Muscle layer of colon (tissue), 2 donors: ENCODE measurements around the gene FBLN2.

Experiments
- H3K27ac ChIP-seq: one replicate; pipeline ENCODE4 v1.7.0; 2013; ENCODE audit warnings: low read depth, mild to moderate bottlenecking, low read length, moderate library complexity
- H3K27me3 ChIP-seq, 2 donors: one replicate each; pipeline ENCODE4 v1.7.0; 2013; ENCODE audit warnings: low read length in 2 of 2, mild to moderate bottlenecking in 2 of 2; ENCODE audit not compliant: insufficient read depth in 2 of 2, control insufficient read depth in 1 of 2
- H3K36me3 ChIP-seq: one replicate; pipeline ENCODE4 v1.7.0; 2013; ENCODE audit warnings: mild to moderate bottlenecking, low read length; ENCODE audit not compliant: insufficient read depth
- H3K4me1 ChIP-seq: one replicate; pipeline ENCODE4 v1.7.0; 2013; ENCODE audit warnings: mild to moderate bottlenecking, low read length; ENCODE audit not compliant: insufficient read depth
- H3K4me3 ChIP-seq, 2 donors: one replicate each; pipeline ENCODE4 v1.7.0; 2013; ENCODE audit warnings: low read length in 2 of 2, low read depth in 1 of 2, mild to moderate bottlenecking in 1 of 2, moderate library complexity in 1 of 2
- H3K9ac ChIP-seq: one replicate; pipeline ENCODE4 v1.7.0; 2013; ENCODE audit warnings: low read length
- H3K9me3 ChIP-seq: one replicate; pipeline ENCODE4 v1.7.0; 2013; ENCODE audit warnings: mild to moderate bottlenecking, low read length
- donor health status: abdominal sarcoma.
- donor health status: Adenocarcinoma of cecum.

The FBLN2 gene

DNA sequence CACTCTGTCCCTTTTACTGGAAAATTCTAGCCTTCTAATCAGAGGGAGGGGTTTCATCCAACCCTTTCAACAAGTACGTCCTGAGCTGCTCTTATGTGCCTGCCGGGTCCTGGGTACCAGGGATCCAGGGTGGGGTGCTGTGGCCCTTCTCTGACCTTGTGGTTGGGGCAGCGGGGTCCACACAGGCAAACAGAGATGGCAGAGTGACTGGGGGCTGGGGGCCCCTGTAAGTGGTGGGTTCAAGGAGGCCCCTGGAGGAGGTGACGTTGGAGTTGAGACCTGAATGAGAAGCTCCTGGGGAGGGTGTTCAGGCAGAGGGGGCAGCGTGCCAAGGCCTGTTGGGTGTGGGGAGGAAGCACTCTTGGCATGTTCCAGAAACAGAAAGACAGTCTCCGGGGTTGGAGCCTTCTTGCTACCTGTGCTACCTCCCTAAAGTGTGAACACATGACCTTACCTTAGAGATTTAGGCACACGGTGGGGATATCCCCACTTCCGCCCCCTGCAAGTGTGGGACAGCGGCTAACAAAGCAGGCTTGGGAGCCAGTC is 78.1 kb downstream of the FBLN2 start:
- no peaks in the 10 kb centered on the region for H3K27me3 ChIP-seq
- H3K27ac ChIP-seq: no peak overlapping the region
- H3K9ac ChIP-seq: no peak overlapping the region

DNA sequence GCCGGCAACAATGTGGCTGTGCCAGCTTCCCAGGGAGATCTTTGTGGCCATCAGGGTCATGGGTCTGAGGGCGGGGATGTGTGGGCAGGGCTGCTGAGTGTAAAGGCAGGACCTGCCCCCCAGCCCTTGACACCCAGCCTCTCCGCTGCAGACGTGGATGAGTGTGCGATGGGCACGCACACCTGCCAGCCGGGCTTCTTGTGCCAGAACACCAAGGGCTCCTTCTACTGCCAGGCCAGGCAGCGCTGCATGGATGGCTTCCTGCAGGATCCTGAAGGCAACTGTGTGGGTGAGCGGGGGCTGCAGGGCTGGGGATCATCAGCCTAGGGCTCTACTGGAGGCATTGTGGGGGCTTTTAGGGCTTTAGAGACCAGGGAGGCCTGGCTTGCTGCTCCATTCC is 78.8 kb downstream of the FBLN2 start:
- Histone ChIP-seq H3K9ac (no peak overlapping the region), H3K4me1 (no peaks in the 10 kb centered on the region), H3K36me3 (no peaks in the 10 kb centered on the region), H3K27ac (no peak overlapping the region), H3K9me3 (no peaks in the 10 kb centered on the region), H3K27me3 (no peaks in the 10 kb centered on the region), H3K4me3 (no peak overlapping the region)

More for the DNA sequence above, 78.1 kb downstream of the FBLN2 start:
- Histone ChIP-seq H3K9me3 (no peaks in the 10 kb centered on the region), H3K36me3 (no peaks in the 10 kb centered on the region), H3K4me1 (no peaks in the 10 kb centered on the region), H3K4me3 (no peak overlapping the region)

DNA sequence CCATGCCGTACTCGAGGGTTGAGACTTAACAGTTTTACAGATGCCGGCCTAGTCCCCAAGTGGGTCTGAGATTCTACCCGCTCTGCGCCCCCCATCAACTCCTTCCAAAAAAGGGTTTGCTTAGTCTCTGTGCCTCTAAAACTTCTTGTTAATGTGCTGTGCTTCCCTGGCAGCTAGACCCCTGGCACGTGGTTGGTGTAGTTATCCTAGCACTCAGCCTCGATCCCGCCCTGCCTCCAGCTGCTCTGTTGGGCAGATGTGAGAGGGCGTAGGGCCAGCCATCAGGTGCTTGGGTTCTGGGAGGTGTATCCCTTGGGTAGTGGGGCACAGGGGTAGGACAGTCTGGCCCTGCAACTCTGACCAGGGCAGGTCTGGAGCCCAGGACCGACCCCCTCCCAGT is 79.5 kb downstream of the FBLN2 start:
- no peaks in the 10 kb centered on the region for H3K27me3 ChIP-seq
- H3K9me3 ChIP-seq: no peaks in the 10 kb centered on the region
- H3K27ac ChIP-seq: no peak overlapping the region
- H3K9ac ChIP-seq: no peak overlapping the region
- H3K4me3 ChIP-seq: no peak overlapping the region
- H3K4me1 ChIP-seq: no peaks in the 10 kb centered on the region
- no peaks in the 10 kb centered on the region for H3K36me3 ChIP-seq

DNA sequence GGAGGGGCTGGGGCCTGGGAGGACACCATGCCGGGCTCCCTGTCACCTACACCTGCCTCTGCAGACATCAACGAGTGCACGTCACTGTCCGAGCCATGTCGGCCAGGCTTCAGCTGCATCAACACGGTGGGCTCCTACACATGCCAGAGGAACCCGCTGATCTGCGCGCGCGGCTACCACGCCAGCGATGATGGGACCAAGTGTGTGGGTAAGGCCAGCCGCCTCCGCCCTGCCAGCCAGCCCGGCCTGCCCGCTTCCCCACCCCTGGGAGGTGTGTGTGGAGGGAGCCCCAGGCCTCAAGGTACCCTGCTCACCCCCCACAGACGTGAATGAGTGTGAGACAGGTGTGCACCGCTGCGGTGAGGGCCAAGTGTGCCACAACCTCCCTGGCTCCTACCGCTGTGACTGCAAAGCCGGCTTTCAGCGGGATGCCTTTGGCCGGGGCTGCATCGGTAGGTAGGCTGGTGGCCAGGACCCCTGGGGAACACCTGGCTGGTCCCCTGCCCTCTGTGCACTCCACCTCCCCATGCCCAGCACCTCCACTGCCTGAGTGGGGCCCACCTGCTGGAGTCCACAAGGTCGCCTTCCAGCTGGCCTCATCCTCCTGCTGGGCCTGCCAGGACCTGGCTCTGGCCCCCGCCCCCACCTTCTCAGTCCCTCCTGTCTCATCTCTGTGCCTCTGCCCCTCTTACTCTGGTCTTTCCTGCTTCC is 80.1 kb downstream of the FBLN2 start:
- no peak overlapping the region for H3K27ac ChIP-seq
- no peak overlapping the region for H3K9ac ChIP-seq
- H3K9me3 ChIP-seq: no peaks in the 10 kb centered on the region
- H3K27me3 ChIP-seq: no peaks in the 10 kb centered on the region
- H3K4me3 ChIP-seq: no peak overlapping the region
- no peaks in the 10 kb centered on the region for H3K36me3 ChIP-seq
- no peaks in the 10 kb centered on the region for H3K4me1 ChIP-seq

DNA sequence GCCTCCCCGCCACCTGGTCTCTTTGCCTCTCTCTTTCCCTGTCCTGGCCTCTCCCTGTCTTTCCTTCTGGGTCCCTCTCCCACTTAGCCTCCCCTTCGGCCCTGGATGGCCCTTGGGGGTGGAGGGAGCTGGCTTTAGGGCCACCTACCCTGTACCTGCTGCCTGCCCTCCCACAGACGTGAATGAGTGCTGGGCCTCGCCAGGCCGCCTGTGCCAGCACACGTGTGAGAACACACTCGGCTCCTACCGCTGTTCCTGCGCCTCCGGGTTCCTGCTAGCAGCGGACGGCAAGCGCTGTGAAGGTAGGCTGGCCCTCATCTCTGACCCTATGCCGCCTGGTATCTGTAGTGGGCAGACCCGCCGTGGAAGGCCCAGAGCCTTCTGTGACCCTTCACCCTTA is 80.7 kb downstream of the FBLN2 start:
- Histone ChIP-seq H3K4me3 (no peak overlapping the region), H3K4me1 (no peaks in the 10 kb centered on the region), H3K27me3 (no peaks in the 10 kb centered on the region), H3K9me3 (no peaks in the 10 kb centered on the region), H3K9ac (no peak overlapping the region), H3K36me3 (no peaks in the 10 kb centered on the region), H3K27ac (no peak overlapping the region)

DNA sequence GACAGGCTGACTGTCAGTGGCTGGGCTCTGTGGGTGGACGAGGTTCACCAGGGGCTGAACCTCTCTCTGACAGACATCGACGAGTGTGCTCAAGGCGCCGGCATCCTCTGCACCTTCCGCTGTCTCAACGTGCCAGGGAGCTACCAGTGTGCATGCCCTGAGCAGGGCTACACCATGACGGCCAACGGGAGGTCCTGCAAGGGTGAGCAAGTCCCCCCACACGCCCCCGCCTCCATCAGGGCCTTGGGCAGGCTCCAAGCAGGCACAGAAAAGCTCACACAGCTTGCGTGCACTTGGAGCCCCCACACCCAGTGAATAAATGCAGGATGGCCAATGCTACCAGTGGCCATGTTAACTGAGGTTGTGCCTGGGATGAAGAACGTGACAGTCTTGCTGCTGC is 82.3 kb downstream of the FBLN2 start:
- Histone ChIP-seq H3K4me1 (no peaks in the 10 kb centered on the region), H3K27me3 (no peaks in the 10 kb centered on the region), H3K9ac (no peak overlapping the region), H3K36me3 (no peaks in the 10 kb centered on the region), H3K9me3 (no peaks in the 10 kb centered on the region), H3K4me3 (no peak overlapping the region), H3K27ac (no peak overlapping the region)

DNA sequence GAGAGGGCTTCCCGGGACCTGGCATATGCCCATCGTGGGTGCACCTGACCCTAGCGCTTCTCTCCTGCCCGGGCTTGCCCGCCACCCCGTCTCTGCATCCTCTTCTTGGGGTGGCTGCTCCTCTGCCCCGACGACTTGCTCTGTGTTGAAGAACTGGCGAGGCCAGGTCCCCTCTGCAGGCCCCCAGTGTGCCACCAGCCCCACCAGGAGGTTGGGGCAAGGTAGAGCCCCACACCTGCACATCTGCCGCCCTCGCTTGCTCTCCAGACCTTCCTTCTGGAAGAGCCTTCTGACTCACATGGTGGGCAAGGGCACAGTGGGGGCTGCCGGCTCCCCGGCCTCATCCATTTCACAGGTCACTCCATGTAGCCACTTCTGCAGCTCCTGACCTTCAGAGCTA is 84.3 kb downstream of the FBLN2 start:
- H3K36me3 ChIP-seq: no peaks in the 10 kb centered on the region
- H3K4me3 ChIP-seq: no peak overlapping the region
- H3K4me1 ChIP-seq: no peaks in the 10 kb centered on the region
- H3K27me3 ChIP-seq: no peaks in the 10 kb centered on the region
- H3K9ac ChIP-seq: no peak overlapping the region
- H3K27ac ChIP-seq: no peak overlapping the region
- H3K9me3 ChIP-seq: no peaks in the 10 kb centered on the region

DNA sequence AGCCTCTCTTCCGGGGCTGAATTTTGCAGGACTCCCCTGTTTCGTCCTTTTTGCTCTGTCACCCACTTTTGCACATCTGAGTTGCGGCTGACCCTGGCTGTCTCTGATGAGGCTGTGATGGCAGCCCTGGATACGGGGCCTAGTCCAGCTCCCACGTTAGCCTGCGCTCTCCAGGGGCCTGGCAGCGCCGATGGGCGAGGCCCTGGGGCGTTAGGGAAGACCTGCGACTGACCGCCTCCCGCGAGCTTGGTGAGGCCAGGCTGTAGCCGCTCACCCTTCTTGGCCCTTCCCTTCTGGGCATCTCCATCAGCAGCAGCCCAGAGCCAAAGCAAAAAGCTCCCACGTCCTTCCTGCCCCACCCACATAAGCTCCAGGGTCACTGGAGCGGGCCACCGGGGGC is 85.2 kb downstream of the FBLN2 start:
- Histone ChIP-seq H3K36me3 (no peaks in the 10 kb centered on the region), H3K27me3 (no peaks in the 10 kb centered on the region), H3K9ac (no peak overlapping the region), H3K27ac (no peak overlapping the region), H3K4me1 (no peaks in the 10 kb centered on the region), H3K9me3 (no peaks in the 10 kb centered on the region), H3K4me3 (no peak overlapping the region)

DNA sequence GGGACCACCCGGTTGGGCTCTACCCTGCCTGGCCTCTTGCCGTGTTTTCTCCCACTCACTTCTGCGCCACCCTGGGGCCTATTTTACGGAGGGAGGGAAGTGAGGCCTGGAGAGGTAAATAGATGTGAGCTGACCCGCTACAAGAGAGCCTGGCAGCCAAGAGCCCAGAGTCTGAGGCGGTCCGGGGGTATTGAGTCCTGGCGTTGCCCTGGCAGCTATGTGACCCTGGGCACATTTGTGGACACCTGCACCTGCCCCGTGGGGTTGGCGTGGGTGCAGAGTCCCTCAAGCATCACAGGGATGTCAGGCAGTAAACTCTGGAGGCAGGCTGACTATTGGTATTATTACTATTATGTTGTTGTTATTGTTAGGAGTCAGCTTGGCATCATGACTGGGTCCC is 85.7 kb downstream of the FBLN2 start:
- Histone ChIP-seq H3K4me1 (no peaks in the 10 kb centered on the region), H3K36me3 (no peaks in the 10 kb centered on the region), H3K27ac (no peak overlapping the region), H3K27me3 (no peaks in the 10 kb centered on the region), H3K9me3 (no peaks in the 10 kb centered on the region), H3K4me3 (no peak overlapping the region), H3K9ac (no peak overlapping the region)

DNA sequence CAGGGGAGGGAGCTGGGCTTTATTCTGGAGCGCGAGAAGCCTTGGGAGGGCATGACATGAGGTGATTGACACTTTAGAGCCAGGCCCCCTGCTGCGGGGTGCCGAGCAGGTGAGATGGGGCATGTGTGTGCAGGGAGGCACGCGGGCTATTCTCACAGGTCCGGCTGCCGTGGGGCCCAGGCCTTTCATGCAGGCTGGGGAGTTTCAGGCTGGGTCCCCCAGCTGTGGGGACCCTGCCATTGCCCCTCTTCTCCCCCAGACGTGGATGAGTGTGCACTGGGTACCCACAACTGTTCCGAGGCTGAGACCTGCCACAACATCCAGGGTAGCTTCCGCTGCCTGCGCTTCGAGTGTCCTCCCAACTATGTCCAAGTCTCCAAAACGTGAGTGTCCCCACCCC is 87.3 kb downstream of the FBLN2 start:
- no peaks in the 10 kb centered on the region for H3K36me3 ChIP-seq
- no peak overlapping the region for H3K4me3 ChIP-seq
- no peak overlapping the region for H3K27ac ChIP-seq
- H3K4me1 ChIP-seq: no peaks in the 10 kb centered on the region
- H3K27me3 ChIP-seq: no peaks in the 10 kb centered on the region
- no peak overlapping the region for H3K9ac ChIP-seq
- H3K9me3 ChIP-seq: no peaks in the 10 kb centered on the region

DNA sequence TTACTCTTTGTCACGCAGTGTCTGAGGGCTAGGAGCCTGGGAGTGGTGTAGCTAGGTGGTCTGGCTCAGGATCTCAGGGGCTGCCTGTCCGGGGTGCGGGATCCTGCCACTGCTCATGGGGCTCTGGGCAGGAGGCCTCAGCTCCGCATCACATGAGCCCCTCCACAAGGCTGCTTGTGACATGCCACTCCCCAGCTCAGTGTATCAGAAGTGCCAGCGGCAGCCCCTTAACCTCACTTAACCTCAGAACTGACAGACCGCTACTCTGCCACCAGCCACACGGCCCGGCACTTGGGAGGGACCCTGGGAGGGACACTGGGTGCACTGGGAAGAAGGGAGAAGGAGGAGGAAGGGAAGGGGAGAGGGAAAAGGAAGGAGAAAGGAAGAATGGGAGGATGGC is 87.9 kb downstream of the FBLN2 start:
- H3K4me1 ChIP-seq: no peaks in the 10 kb centered on the region
- H3K27me3 ChIP-seq: no peaks in the 10 kb centered on the region
- H3K9me3 ChIP-seq: no peaks in the 10 kb centered on the region
- no peaks in the 10 kb centered on the region for H3K36me3 ChIP-seq
- no peak overlapping the region for H3K27ac ChIP-seq
- no peak overlapping the region for H3K4me3 ChIP-seq
- no peak overlapping the region for H3K9ac ChIP-seq

DNA sequence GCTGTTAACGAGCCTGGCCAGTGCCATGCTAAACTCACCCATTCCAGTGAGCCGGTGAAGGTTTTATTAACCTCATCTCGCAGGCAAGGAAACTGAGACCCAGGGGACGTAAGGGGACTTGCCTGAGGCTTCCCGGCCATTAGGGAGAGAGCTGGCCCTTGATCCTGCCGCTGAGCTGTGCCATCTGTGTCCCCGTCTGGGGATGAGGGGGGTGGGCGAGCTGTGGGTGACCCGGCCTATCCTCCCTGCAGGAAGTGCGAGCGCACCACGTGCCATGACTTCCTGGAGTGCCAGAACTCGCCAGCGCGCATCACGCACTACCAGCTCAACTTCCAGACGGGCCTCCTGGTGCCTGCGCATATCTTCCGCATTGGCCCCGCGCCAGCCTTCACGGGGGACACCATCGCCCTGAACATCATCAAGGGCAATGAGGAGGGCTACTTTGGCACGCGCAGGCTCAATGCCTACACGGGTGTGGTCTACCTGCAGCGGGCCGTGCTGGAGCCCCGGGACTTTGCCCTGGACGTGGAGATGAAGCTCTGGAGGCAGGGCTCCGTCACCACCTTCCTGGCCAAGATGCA is 88.5 kb downstream of the FBLN2 start:
- no peak overlapping the region for H3K4me3 ChIP-seq
- no peaks in the 10 kb centered on the region for H3K27me3 ChIP-seq
- H3K27ac ChIP-seq: no peak overlapping the region
- H3K4me1 ChIP-seq: no peaks in the 10 kb centered on the region
- no peak overlapping the region for H3K9ac ChIP-seq
- no peaks in the 10 kb centered on the region for H3K9me3 ChIP-seq
- H3K36me3 ChIP-seq: no peaks in the 10 kb centered on the region
